ENCODE data around the gene SND1.

Gene SND1

DNA sequence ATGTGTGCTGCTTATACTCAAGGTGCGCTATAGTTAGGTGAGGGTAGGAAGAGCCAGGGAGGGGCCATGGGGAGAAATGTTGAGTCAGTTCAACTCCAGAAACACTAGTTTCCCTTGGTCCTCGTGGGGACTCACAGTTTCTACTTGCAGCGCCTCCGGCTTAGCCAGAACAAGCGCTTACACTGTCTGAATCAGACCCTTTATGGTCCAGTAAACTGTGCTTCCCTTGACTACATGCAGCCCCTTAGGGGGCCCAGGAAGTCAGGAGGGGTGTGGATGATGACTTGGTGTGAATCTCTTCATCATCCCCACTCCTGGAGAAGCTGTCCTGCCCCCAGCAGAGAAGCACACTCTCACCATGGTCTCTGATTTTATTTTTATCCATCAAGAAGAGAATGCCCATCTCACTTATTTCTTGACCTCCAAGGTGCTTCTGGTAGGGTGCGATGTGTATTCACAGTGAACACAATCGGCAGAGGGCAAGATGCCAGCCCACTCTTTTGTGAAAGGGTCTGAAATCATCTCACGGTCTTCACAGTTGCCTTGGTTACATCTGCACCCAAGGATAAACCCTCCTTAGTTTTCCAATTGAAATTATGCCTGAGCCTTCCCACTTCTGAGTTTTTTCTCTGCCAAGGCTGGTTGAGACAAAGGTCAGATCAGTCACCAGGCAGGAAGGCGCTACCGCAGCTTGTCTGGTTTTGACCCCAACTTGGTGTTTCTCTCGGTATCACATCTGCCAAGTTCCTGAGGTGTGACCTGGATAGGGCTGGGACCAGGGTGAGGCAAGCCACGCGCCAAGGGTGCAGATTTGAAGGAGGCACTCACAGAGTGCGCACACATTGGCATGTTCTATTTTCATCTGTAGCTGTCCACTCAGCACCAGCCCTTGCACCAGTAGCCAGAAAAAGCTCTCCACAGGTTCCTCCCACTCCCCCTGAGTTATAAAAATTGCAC is 441.9 kb downstream of the SND1 start:
- TF ChIP-seq, protein P1, sequence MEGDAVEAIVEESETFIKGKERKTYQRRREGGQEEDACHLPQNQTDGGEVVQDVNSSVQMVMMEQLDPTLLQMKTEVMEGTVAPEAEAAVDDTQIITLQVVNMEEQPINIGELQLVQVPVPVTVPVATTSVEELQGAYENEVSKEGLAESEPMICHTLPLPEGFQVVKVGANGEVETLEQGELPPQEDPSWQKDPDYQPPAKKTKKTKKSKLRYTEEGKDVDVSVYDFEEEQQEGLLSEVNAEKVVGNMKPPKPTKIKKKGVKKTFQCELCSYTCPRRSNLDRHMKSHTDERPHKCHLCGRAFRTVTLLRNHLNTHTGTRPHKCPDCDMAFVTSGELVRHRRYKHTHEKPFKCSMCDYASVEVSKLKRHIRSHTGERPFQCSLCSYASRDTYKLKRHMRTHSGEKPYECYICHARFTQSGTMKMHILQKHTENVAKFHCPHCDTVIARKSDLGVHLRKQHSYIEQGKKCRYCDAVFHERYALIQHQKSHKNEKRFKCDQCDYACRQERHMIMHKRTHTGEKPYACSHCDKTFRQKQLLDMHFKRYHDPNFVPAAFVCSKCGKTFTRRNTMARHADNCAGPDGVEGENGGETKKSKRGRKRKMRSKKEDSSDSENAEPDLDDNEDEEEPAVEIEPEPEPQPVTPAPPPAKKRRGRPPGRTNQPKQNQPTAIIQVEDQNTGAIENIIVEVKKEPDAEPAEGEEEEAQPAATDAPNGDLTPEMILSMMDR (IDR thresholded peaks at IDR 0.05; ENCODE audit: low read length, missing control alignments) = no peak
- no peak for DNase-seq (ENCODE audit: low read depth)
- no peak overlapping the region for H3K4me3 ChIP-seq (replicated peaks; ENCODE audit: low read depth, low read length)

DNA sequence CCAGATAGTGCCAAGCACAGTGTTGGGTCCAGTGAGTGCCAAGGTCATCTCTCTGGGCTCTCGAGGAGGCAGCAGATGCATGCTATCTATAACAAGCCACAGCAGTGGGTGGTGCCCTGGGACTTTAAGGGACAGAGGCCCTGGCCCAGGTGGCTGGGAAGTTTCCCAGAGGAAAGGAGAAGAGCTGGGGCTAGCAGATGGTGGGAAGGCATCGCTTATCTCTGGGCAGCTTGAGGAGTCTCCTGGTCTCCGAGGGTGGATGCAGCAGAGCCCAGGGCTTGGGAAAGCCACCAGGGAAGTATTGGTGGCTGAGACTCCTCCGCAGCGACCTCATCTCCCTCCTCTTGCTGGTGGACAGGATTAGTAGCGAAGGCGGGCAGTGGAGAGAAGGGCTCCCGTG is 442.7 kb downstream of the SND1 start:
- H3K4me3 ChIP-seq (replicated peaks; ENCODE audit: low read depth, low read length) = no peak overlapping the region
- DNase-seq (ENCODE audit: low read depth) = no peak
- TF ChIP-seq, protein P1 (IDR thresholded peaks at IDR 0.05; ENCODE audit: low read length, missing control alignments) = no peak

DNA sequence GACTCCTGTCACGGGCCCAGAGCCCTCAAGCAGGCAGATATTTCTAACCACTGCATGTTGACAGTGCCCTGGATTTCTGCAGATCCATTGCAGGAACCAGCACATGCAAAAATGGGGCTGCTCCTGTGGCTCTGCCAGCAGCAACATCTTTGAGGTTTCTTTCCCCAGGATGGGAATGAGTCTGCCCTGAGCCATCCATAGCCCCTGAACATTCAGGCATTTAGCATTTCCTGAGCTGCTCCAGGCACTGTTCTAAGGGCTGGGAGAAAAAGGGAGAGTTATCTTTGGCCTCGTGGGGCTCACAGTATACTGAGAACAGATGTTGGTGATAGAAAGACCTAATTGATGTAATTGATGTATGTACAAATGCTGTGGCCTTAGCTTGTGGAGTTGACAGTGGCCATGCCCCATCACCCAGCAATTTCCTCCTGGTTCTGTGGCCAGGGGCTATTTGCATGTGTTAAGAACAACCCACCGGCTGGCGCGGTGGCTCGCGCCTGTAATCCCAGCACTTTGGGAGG is 445.3 kb downstream of the SND1 start:
- H3K4me3 ChIP-seq (replicated peaks; ENCODE audit: low read depth, low read length) = no peak overlapping the region
- DNase-seq (ENCODE audit: low read depth) = no peak
- TF ChIP-seq, protein P1 (IDR thresholded peaks at IDR 0.05; ENCODE audit: low read length, missing control alignments) = no peak

DNA sequence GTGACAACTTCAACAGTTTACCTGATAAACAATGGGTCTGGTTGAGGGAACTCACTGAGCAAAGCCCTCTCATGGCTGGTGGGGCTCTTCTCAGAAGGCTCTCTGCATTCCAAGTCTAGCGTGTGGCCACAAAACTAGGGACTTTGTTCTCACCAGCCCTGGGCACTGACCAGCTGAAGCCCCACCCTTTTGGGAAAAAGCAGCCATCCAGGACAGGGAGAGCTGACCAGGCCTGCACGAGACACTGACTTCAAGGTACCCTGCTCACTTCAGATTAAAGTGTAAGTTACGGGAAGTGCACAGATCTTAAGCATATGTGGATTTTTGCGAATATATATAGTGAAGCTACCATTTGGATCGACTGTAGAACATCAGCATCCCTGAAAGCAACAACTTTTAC is 446.6 kb downstream of the SND1 start:
- no peak overlapping the region for H3K4me3 ChIP-seq (replicated peaks; ENCODE audit: low read depth, low read length)
- TF ChIP-seq, protein P1 (IDR thresholded peaks at IDR 0.05; ENCODE audit: low read length, missing control alignments) = no peak
- DNase-seq (ENCODE audit: low read depth) = no peak

DNA sequence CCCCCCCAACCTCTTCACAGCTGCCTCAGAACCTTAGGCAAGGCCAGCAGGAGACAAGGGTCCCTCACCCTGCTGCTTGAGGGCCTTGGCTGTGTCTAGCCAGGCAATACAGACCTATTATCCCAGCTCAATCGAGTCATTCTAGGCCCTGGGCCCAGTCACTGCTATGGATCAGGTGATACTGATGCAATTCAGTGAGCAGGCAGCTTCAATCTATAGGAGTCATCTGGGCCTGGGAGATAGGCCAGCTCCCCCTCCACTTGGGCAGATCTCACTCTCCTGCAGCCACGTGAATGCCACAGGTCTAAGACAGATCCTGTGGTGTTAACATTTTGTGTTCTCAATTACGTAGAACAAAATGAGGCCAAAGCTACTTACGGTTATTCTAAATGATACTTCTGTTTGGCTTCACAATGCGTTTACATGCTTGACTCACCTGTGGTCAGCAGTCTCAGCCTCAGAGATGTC is 447.2 kb downstream of the SND1 start:
- DNase-seq (ENCODE audit: low read depth) = peak; percentile 17
- no peak overlapping the region for H3K4me3 ChIP-seq (replicated peaks; ENCODE audit: low read depth, low read length)
- TF ChIP-seq, protein P1 (IDR thresholded peaks at IDR 0.05; ENCODE audit: low read length, missing control alignments) = no peak

DNA sequence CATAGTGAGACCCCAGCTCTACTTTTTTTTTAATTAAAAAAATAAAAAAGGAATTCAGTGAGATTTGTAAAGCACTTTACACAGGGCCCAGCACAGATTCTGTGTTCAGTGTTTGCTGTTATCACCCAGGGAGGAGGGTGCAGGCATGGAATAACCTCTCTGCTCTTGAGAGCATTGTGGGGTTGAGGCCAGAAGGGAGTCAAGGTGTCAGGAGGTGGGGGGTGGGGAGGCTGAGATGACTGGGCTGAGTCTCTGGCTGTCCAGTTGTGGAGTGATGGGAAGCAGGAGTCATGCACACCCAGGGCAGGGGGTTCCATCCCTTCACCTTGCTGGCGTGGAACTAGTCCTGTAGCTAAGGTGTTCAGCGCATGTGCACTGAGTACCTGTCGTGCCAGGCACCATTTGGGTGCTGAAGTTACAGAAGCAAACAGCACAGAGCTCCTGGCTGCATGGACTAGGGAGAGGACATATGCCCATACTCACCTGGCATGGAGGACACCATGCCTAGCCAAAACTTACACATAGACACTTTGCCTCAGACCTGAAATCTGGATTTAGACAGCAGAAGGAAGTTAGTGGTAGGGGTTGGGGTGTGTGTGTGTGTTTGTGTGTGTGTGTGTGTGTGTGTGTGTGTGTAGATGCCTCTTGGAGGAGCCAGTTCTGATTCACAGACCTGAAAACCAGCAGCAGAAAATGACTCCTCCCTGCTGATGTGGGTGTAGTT is 448.4 kb downstream of the SND1 start:
- TF ChIP-seq, protein P1 (IDR thresholded peaks at IDR 0.05; ENCODE audit: low read length, missing control alignments) = no peak
- DNase-seq (ENCODE audit: low read depth) = no peak
- H3K4me3 ChIP-seq (replicated peaks; ENCODE audit: low read depth, low read length) = no peak overlapping the region
